OCI-M1 (cell line): ENCODE measurements around the gene OR2V1.
"Not testable (repeated sequence)": the region's sequence is repeated elsewhere in the genome, so short reads cannot be mapped to it uniquely, and the experiment has no call there.

Source experiments
- DNase-seq: peaks from one replicate; lab custom pipeline; 2025; lab: John Stamatoyannopoulos, UW

OR2V1 gene

GRCh38 chr5:181127907-181128626 is 2.9 kb downstream of the OR2V1 start:
- no peak for DNase-seq

GRCh38 chr5:181127456-181127855 is 3.5 kb downstream of the OR2V1 start:
- DNase-seq: no peak

DNA sequence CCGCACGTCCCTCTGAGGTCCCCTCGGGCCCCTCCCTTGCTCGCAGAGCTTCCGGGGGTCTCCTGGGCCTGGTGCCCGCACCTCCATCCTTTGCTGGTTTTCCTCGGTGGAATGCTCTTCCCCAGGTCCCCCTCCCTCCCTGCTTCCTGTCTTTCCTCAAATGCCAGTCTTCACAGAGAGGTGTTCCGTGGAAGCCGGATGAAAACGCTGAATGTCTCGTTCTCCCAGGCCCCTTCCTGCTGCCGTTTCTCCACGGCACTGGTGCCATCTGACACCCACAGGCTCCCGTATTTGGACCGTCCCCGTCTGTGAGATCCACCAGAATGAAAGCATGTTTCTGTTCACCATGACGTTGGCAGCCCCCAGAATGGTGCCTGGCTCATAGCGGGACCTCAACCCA is 4.1 kb downstream of the OR2V1 start:
- DNase-seq: no peak

GRCh38 chr5:181124526-181124925 is 6.4 kb downstream of the OR2V1 start:
- DNase-seq: no peak

GRCh38 chr5:181121675-181122561 is 9.1 kb downstream of the OR2V1 start:
- DNase-seq: no peak

GRCh38 chr5:181120761-181121160 is 10.2 kb downstream of the OR2V1 start:
- no peak for DNase-seq

DNA sequence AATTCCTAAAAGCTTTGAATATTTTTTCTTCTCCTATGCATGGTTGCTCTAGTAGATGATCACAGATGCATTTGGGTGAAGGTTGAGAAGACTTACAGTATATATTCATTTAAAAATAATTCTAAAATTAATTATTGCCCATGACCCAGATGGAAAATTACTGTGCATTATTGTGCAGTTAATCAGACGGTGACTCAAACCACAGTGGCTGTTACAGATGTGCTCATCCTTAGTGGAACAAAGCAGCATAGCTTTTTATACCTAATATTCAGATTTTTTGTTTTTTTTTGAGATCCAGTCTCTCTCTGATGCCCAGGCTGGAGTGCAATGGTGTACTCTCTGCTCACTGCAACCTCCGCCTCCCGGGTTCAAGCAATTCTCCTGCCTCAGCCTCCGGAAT is 10.7 kb downstream of the OR2V1 start:
- no peak for DNase-seq

- no peak for DNase-seq
Observed at GRCh38 chr5:181119105-181119504, 11.9 kb downstream of the OR2V1 start.

GRCh38 chr5:181118369-181118768 is 12.6 kb downstream of the OR2V1 start:
- no peak for DNase-seq

DNA sequence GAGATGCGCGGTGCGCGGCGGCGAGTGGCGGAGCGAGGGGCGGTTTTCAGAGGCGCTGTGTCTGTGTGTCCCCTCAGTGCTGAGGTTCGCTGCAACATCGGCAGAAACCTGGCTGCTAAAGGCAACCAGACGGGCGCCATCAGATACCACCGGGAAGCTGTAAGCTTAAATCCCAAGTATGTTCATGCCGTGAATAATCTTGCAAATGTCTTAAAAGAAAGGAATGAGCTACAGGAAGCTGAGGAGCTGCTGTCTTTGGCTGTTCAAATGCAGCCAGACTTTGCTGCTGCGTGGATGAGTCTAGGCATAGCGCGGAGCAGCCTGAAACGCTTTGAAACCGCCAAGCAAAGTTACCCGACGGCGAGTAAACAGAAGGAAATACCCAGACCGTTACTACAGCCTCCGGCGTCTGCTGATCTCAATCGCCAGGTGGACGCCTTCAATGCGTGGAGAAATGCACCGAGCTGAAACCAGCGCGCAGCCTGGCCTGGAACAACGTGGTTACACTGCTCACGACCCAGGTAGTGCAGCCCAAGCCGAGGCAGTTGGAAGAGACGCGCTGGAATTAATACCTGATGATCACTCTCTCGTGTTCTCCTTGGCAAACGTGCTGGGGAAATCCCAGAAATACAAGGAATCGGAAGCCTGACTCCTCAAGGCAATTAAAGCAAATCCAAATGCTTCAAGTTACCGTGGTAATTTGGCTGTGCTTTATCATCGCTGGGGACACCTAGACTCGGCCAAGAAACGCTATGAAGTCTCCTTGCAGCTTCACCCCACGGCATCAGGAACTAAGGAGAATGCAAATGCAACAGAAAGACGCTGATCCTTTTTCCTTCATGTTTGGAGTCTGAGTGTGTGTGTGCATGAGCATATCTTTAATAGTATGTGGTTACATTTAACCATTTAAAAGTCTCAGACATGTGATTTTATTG is 15.9 kb downstream of the OR2V1 start:
- no peak for DNase-seq

DNA sequence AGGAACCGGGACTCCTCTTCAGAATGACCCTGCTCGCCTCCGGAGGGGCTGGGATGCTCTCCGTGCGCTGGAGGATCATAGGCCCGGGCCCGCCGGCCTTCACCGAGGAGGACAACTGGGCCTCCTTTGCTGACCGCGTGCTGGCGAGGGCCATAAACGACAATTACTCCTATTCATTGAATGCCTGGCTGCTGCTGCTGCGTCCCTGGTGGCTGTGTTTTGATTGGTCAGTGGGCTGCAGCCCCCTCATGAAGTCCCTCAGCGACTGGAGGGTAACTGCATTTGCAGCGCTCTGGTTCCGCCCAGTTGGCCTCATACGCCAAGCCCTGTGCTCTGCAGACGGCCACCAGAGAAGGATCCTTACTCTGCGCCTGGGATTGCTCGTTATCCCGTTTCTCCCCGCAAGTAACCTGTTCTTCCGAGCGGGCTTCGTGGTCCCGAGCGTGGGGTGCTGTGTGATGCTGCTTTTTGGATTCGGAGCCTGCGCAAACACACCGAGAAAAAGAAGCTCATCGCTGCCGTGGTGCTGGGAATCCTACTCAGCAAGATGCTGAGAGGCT is 16.6 kb downstream of the OR2V1 start:
- no peak for DNase-seq

DNA sequence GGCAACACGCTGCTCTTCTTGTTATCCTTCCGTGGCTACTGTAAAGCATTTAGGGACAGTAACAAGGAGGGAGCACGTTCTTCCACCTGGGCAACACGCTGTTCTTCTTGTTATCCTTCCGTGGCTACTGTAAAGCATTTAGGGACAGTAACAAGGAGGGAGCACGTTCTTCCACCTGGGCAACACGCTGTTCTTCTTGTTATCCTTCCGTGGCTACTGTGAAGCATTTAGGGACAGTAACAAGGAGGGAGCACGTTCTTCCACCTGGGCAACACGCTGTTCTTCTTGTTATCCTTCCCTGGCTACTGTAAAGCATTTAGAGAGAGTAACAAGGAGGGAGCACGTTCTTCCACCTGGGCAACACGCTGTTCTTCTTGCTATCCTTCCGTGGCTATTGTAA is 17.4 kb downstream of the OR2V1 start:
- DNase-seq: not testable (repeated sequence)

- DNase-seq: no peak
Observed at GRCh38 chr5:181112476-181112875, 18.5 kb downstream of the OR2V1 start.

- DNase-seq: no peak
Observed at GRCh38 chr5:181111010-181111409, 20.0 kb downstream of the OR2V1 start.

GRCh38 chr5:181109489-181110013 is 21.4 kb downstream of the OR2V1 start:
- DNase-seq: no peak

- no peak for DNase-seq
Observed at GRCh38 chr5:181108578-181109165, 22.3 kb downstream of the OR2V1 start.

DNA sequence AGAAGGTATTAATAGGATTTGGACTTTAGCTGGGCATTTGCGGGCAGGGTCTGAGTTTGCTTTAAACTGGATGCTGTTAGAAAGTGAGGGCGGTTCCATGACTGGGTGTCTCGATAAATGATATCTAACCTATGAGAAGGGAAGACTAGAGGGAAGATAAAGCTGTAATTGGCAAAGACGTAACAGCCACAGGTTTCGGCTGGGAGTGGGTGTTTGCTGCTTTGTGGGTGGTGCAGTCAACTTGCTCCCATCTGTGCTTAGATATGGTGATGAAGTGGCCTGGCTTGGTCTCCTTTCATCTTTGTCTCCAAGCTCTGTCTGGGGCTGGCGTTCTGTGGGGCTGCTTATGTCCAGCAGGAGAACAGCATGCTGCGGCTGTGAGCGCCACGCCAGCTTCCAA is 23.3 kb downstream of the OR2V1 start:
- DNase-seq: peak; percentile 74

- DNase-seq: peak; percentile 79
Observed at GRCh38 chr5:181105391-181106025, 25.5 kb downstream of the OR2V1 start.

- DNase-seq: peak; percentile 28
Observed at GRCh38 chr5:181104606-181105390, 26.2 kb downstream of the OR2V1 start.

- not testable (repeated sequence) for DNase-seq
Observed at GRCh38 chr5:181104259-181104568, 26.8 kb downstream of the OR2V1 start.
